Frontal cortex (tissue), 4 donors: Measurements from ENCODE around the gene CIPC. TPM values are rescaled to one million over a fixed set of nuclear protein-coding genes. Genes with fewer than 3 reads are reported as not detected.

Experiments used
- DNase-seq, 2 donors: peaks; one replicate each; pipeline ENCODE4 v3.0.0; 2012; ENCODE audit warnings: low spot score in 2 of 2
- FAIRE-seq: peaks from 2 replicates; lab custom pipeline; 2012; peaks lifted over from hg19 to GRCh38; lab: Jason Lieb, UNC
- total RNA-seq: library from RNA; depleted of rRNA; stranded (reverse); fragments of >200 nt; gene quantifications from one replicate; pipeline ENCODE4 v1.2.3, GENCODE V29; 2014
- donor health status: control.
- donor health status: control.
- donor health status: control.

CIPC gene
- total RNA-seq, 1 donor from 2014 or later: 44.8 TPM

DNA sequence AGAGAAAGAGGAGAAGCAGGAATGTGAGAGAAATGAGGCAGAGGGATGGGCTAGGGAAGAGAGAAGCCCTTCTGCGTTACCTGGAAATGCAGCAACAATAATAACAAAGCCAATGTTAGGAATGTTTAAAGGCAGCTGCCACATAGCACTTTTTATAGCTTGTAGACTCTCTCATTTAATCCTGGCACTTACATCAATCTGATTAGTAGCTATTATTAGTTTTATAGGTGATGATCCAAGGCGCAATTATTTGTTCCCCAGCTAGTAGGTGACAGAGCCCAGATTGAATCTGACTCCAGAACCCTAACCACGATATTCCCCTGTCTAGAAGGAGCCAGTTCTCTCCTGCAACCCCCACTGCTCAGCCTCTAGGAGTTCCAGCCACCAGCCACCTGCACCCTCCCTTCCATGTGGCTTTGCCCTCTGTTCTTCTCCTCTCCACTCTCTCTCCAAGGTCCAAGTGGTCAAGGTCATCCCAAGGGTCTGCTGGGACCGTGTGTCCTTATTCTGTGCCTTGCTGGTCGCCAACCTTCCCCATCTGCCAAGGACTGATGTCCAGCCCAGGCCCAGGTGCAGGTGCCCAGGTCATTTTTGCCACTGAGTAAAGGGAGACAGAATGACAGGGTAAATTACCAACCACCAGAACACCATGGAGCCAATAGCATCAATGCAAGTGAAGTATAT lies 29.4 kb upstream of the CIPC start:
- no peak for FAIRE-seq
- DNase-seq: no peak

- FAIRE-seq (no peak), DNase-seq (no peak)
Observed at GRCh38 chr14:77069551-77069950, 28.5 kb upstream of the CIPC start.

- FAIRE-seq (no peak), DNase-seq (no peak)
Observed at GRCh38 chr14:77071938-77072388, 26.1 kb upstream of the CIPC start.

DNA sequence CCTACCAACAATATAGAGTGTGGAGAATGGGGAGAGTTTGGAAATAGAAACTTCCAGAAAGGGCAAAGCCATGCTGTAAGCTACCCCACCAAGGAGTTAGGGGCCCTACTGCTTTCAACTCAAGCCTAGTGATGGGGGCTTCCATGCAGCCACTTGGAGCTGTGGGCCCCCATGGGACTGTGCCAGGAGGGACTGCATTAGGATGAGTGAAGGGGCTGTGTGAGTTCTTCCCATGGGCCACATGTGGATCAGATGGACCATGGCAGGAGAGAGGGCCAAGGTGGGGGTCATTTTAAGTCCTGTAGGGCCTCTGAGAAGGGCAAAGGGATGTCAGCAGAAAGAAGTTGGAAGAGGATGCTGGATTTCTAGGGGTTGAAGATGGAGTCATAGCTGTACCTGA lies 23.1 kb upstream of the CIPC start:
- FAIRE-seq: no peak
- no peak for DNase-seq

DNA sequence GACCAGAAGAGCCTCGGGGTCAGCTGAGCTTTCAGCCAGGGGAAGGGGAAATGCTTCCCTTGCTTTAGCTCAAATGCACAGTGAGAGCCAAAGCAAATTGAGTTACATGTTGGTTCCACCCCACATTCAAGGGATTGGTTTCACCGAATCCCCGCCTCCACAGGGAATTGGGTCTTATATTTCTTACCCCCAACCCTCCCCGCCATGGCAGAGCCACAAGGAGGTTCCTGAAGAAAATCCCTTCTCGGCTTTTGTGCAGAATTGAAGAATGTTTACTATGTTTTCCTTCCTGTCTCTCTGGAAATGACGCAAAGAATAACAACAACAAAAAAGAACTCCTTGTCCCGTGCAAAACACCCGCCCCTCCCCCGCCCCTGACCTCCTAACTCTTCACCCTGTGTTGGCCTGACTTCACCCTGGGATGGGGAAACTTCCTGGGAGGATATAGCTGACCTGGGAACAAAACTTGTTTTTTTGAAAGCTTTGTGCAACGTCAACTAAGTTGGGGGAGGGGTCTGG lies 21.9 kb upstream of the CIPC start:
- no peak for FAIRE-seq
- DNase-seq: no peak

DNA sequence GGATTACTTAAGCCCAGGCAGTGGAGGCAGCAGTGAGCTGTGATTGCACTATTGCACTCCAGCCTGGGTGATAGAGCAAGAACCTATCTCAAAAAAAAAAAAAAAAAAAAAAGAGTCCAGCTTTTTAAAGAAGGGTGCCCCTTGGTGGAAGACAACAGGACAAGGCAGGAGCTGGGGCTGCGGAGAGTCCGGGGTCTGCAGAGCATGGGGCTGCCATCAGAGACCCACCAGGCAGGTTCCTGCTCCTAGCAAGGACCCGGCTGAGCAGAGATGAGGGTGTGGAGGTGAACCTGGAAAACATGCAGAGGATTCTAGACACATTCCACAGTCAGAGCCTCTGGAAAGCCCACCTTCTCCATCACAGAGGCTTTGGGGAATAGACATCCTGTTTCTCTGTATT lies 21.0 kb upstream of the CIPC start:
- FAIRE-seq: no peak
- DNase-seq: no peak

DNA sequence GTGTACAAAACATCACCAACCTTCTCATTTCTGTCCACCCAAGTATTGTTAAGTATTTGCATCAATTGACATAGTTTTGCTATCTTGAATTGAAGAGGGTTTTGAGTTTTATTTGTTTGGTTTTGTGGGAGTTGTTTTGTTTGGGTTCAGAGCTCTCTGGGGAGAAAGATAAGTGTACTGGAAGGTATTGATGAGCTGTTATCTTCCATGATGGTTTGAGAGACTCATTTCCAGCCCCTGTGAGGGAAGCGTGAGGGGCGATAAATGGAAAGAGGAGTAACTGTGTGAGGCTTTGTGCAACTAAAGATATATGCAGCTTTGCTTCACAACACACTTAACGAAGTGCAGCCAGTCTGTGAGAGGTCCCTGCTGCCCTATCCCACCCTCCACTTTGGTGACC lies 15.7 kb upstream of the CIPC start:
- FAIRE-seq (no peak), DNase-seq (no peak)

GRCh38 chr14:77083082-77083481 lies 15.0 kb upstream of the CIPC start:
- DNase-seq: no peak
- no peak for FAIRE-seq

- DNase-seq (no peak), FAIRE-seq (no peak)
Observed at GRCh38 chr14:77084985-77085384, 13.1 kb upstream of the CIPC start.

GRCh38 chr14:77085538-77085937 lies 12.5 kb upstream of the CIPC start:
- no peak for DNase-seq
- FAIRE-seq: no peak

GRCh38 chr14:77086017-77086727 lies 11.9 kb upstream of the CIPC start:
- DNase-seq (no peak), FAIRE-seq (no peak)

DNA sequence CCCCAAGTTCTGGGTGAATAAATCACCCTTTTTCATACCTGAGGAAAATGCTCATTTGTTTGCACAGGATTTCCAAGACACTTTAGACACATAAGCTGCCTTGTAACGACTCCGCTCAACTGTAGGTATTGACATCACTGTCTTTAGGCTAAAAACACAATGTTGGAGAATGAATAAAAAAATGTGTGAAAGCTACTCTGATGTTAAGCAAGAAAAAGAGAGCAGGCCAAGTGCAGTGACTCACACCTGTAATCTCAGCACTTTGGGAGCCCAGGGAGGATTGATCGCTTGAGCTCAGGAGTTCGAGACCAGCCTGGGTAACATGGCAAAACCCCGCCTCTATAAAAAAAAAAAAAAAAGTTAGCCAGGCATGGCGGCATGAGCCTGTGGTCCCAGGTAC lies 11.1 kb upstream of the CIPC start:
- no peak for DNase-seq

GRCh38 chr14:77087631-77088030 lies 10.4 kb upstream of the CIPC start:
- DNase-seq (no peak), FAIRE-seq (no peak)

More for the DNA sequence above, 11.1 kb upstream of the CIPC start:
- no peak for FAIRE-seq

DNA sequence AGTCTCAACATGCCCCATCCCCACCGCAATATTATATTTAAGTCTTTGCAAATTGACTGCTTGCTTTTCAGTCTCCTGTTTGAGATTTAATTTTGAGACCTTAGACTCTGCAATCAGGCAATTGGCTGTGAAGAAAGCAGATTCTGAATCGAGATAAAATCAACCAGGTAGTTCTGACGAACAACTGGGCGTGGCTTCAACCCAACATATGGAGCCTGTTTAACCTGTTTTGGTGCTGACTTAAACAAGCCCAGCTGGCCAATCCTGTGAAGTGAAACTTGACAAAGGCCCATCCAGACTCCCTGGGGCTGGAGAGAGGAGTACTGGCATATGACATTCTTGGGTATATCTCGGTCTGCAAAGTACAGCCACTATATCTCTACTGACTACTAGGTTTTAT lies 9.8 kb upstream of the CIPC start:
- FAIRE-seq: no peak
- no peak for DNase-seq

- DNase-seq: no peak
- FAIRE-seq: no peak
Observed at GRCh38 chr14:77088645-77089044, 9.4 kb upstream of the CIPC start.

- FAIRE-seq: no peak
- no peak for DNase-seq
Observed at GRCh38 chr14:77091518-77091917, 6.5 kb upstream of the CIPC start.

DNA sequence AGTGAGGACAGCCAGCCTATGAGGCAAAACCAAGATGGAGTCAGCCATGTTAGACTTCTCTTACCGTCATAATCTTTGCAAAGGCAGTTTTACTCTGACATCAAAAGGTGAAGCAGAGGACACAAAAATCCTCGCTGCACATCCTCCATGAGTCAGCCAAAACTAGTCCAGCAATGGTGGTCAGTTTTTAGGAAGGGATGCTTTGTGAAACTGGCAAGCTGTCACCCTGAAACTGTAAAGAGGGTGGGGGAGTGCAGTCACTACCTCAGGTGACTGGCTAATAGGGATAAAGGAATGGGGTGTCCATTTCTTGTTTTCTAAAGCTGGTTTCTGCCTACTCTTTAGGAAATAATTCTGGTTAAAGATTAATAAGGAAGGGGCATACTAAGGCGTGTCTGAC lies 5.4 kb upstream of the CIPC start:
- DNase-seq (no peak), FAIRE-seq (no peak)

DNA sequence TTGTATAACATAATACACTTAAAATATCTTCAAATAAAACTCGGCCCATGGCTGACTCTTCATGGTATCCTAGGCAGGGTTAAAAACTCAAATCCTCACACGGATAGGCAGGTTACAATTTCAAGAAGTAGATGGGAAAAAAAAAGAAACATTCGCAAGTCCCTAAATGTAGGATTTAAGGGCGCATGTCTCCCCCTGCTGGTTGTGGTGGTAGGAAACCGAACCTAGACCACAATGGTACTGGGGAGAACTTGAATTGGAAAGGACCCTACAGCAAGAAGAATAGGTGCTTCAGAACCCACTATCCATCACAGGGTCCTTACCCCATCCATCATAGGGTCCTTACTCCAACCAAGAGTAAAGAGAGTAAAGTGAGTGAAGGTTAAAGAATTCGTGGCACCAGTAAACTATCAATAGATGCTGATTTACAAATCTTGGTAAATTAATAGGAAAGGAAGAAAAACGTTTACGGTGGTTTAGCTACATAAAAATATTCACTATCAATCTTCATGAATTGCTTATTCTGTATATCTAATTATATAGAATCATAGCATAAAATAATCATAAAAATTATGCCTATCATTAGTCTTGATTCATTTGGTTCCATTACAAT lies 3.3 kb upstream of the CIPC start:
- FAIRE-seq (no peak), DNase-seq (peak; percentile 34 to 41)

- FAIRE-seq (no peak), DNase-seq (no peak)
Observed at GRCh38 chr14:77097006-77097699, 905 bp upstream of the CIPC start.

DNA sequence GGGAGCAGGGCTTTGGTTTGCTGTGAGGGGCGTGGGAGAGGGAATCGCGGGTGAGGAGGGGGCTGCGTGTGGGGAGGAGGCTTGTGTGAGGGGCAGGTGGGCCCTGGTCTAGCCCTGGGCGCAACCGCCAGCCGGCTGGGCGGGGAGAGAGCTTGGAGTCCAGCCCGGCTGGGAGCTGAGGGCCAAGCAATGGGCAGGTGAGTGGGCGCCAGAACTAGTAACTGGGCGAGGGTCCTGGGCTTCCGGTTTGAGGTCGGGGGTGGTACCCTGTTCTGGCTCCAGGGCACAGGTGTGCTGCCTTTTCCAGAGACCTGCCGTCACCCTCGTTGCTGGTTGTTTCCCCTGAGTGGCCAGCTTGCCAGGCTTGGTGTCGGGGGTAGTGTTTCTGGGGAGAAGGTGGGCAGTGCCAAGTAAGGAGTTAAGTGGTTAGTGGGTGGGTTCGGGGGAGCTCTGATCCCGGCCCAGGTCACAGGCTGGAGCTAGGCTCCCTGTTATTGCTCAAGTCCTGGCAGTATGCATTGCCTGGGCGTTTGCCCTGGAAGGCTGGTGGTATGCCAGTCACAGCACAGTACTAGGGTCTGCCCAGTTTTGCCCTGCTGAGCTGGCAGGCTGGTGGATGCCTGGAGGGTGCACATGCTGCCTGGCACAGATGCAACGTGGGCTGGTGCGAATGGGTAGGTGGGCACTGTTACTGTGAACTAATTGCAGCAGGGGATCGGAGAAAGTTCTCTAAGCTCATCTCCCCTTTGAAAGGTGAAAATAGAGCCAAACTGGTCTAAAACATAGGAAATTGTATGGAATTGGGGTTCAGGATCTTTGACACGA lies 683 bp downstream of the CIPC start:
- DNase-seq (no peak), FAIRE-seq (no peak)
